ENCODE data around the gene KLF3. TPM values are rescaled to one million over a fixed set of nuclear protein-coding genes. Genes with fewer than 3 reads are reported as not detected.

Gene KLF3
- total and polyA plus RNA-seq, 11 donors = 7.4 to 36.4 (median 20.8) TPM

- TF ChIP-seq, protein P1, sequence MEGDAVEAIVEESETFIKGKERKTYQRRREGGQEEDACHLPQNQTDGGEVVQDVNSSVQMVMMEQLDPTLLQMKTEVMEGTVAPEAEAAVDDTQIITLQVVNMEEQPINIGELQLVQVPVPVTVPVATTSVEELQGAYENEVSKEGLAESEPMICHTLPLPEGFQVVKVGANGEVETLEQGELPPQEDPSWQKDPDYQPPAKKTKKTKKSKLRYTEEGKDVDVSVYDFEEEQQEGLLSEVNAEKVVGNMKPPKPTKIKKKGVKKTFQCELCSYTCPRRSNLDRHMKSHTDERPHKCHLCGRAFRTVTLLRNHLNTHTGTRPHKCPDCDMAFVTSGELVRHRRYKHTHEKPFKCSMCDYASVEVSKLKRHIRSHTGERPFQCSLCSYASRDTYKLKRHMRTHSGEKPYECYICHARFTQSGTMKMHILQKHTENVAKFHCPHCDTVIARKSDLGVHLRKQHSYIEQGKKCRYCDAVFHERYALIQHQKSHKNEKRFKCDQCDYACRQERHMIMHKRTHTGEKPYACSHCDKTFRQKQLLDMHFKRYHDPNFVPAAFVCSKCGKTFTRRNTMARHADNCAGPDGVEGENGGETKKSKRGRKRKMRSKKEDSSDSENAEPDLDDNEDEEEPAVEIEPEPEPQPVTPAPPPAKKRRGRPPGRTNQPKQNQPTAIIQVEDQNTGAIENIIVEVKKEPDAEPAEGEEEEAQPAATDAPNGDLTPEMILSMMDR (IDR thresholded peaks at IDR 0.05) = no peak
- TF ChIP-seq POLR2A (IDR thresholded peaks at IDR 0.05) = no peak
- 95 to 98% (median 97%) methylated on average over 6 of the region's 6 CpGs for WGBS, 4 donors
- intact Hi-C loops (cut with DNase I) = loop anchor here in 1 of 10 donors (10.0 kb wide), 1 partner anchor 424 kb away; no protein-coding TSS in a partner anchor
Measured at GRCh38 chr4:38738940-38739803, 75.2 kb downstream of the KLF3 start.

DNA sequence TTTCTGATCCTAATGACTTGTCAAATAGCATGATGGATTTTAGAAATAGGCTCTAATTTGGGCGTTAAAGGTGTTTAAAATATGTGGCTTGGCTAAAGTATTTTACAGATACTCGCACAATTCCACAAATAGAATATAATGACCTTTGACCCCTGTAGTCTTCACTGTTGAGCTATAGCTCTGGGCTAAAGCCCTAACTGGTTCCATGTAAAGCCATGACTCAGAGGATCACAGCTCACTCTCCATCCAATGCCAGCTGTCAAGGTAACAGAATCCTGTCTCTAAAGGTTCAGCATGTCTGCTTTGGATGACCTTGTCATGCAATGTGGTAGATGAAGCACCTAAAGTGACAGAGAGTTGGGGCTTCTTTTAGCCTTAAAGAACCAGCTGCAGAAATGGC is 76.3 kb downstream of the KLF3 start:
- Histone ChIP-seq H3K4me1 (peaks cover 0 to 17% (median 0%) of the 10 kb centered on the region in 12 donors), H3K27me3 (no peaks in the 10 kb centered on the region), H3K4me3 (no peak overlapping the region), H3K27ac (no peak overlapping the region), H3K36me3 (no peaks in the 10 kb centered on the region), H3K9me3 (no peaks in the 10 kb centered on the region)
- 77 to 96% (median 91%) methylated on average over 2 of the region's 2 CpGs for WGBS, 4 donors
- DNase-seq = no peak
- intact Hi-C loops (cut with DNase I) = no loop called here
- TF ChIP-seq POLR2A (IDR thresholded peaks at IDR 0.05) = no peak
- TF ChIP-seq, protein P1 (IDR thresholded peaks at IDR 0.05) = no peak
- ATAC-seq = no peak

More at GRCh38 chr4:38738940-38739803, 75.2 kb downstream of the KLF3 start:
- Histone ChIP-seq H3K4me1 (peaks cover 0 to 25% (median 0%) of the 10 kb centered on the region in 12 donors), H3K27ac (no peak overlapping the region), H3K36me3 (no peaks in the 10 kb centered on the region), H3K27me3 (no peaks in the 10 kb centered on the region), H3K4me3 (no peak overlapping the region), H3K9me3 (no peaks in the 10 kb centered on the region)
- ATAC-seq (no peak), DNase-seq (no peak)

DNA sequence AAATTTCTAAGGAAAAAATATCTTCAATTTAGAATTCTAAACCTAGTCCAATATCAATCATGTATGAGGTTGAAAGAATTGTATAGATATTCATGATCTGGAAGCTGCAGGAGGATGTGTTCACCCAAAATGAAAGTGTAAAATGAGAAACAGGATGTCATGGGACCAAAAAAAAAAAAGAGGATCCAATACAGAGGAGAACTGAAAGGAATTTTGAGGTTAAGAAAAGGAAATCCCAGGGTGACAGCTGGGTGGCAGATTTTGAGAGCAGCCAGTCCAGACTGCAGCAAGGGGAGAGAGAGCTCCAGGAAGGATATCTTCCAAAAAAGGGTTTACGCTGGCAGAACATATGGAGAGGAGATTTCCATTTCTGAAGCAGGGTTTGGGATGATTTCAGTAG is 79.9 kb downstream of the KLF3 start:
- Histone ChIP-seq H3K9me3 (peaks cover 0 to 13% (median 0%) of the 10 kb centered on the region in 12 donors), H3K4me3 (peak overlapping the region in 5 of 12 donors; percentile 15 to 49 (median 32)), H3K36me3 (no peaks in the 10 kb centered on the region), H3K27ac (peak overlapping the region in 1 of 12 donors; percentile 76), H3K27me3 (no peaks in the 10 kb centered on the region), H3K4me1 (peaks cover 0 to 14% (median 0%) of the 10 kb centered on the region in 12 donors)
- ATAC-seq (peak in 3 of 4 donors; percentile 24 to 42 (median 38)), DNase-seq (no peak)
- no peak for TF ChIP-seq POLR2A (IDR thresholded peaks at IDR 0.05)
- TF ChIP-seq, protein P1 (IDR thresholded peaks at IDR 0.05) = no peak
- intact Hi-C loops (cut with DNase I) = no loop called here
- WGBS, 4 donors = 55 to 63% (median 59%) methylated on average over 1 of the region's 1 CpG

DNA sequence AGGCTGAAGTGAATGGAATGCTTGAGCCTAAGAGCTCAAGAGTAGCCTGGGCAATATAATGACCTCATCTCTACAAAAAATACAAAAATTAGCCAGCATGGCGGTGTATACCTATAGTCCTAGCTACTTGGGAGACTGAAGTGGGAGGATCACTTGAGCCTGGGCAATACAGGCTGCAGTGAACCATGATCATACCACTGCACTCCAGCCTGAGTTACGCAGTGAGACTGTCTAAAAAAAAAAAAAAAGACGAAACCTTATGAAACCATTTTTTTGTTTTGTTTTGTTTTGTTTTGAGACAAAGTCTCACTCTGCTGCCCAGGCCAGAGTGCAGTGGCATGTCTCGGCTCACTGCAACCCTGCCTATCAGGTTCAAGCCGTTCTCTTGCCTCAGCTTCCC is 81.9 kb downstream of the KLF3 start:
- DNase-seq (no peak), ATAC-seq (no peak)
- H3K9me3 ChIP-seq = peaks cover 0 to 13% (median 0%) of the 10 kb centered on the region in 12 donors
- H3K4me3 ChIP-seq = no peak overlapping the region
- H3K4me1 ChIP-seq = peaks cover 0 to 16% (median 0%) of the 10 kb centered on the region in 12 donors
- no peaks in the 10 kb centered on the region for H3K27me3 ChIP-seq
- TF ChIP-seq, protein P1 (IDR thresholded peaks at IDR 0.05) = no peak
- TF ChIP-seq POLR2A (IDR thresholded peaks at IDR 0.05) = no peak
- no peak overlapping the region for H3K27ac ChIP-seq
- intact Hi-C loops (cut with DNase I) = no loop called here
- H3K36me3 ChIP-seq = no peaks in the 10 kb centered on the region
- WGBS, 4 donors = 95 to 98% (median 97%) methylated on average over 5 of the region's 5 CpGs

Data from heart left ventricle (tissue), 16 donors.